Stromal cell of bone marrow (primary cell): ENCODE results near the gene DNAH9.

Experiments used
- DNase-seq: peaks from one replicate; pipeline ENCODE4 v3.0.0-alpha.2; 2012; ENCODE audit warnings: low read depth

The DNAH9 gene, protein sequence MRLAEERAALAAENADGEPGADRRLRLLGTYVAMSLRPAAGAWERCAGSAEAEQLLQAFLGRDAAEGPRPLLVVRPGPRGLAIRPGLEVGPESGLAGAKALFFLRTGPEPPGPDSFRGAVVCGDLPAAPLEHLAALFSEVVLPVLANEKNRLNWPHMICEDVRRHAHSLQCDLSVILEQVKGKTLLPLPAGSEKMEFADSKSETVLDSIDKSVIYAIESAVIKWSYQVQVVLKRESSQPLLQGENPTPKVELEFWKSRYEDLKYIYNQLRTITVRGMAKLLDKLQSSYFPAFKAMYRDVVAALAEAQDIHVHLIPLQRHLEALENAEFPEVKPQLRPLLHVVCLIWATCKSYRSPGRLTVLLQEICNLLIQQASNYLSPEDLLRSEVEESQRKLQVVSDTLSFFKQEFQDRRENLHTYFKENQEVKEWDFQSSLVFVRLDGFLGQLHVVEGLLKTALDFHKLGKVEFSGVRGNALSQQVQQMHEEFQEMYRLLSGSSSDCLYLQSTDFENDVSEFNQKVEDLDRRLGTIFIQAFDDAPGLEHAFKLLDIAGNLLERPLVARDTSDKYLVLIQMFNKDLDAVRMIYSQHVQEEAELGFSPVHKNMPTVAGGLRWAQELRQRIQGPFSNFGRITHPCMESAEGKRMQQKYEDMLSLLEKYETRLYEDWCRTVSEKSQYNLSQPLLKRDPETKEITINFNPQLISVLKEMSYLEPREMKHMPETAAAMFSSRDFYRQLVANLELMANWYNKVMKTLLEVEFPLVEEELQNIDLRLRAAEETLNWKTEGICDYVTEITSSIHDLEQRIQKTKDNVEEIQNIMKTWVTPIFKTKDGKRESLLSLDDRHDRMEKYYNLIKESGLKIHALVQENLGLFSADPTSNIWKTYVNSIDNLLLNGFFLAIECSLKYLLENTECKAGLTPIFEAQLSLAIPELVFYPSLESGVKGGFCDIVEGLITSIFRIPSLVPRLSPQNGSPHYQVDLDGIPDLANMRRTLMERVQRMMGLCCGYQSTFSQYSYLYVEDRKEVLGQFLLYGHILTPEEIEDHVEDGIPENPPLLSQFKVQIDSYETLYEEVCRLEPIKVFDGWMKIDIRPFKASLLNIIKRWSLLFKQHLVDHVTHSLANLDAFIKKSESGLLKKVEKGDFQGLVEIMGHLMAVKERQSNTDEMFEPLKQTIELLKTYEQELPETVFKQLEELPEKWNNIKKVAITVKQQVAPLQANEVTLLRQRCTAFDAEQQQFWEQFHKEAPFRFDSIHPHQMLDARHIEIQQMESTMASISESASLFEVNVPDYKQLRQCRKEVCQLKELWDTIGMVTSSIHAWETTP (N-terminal part only)

DNA sequence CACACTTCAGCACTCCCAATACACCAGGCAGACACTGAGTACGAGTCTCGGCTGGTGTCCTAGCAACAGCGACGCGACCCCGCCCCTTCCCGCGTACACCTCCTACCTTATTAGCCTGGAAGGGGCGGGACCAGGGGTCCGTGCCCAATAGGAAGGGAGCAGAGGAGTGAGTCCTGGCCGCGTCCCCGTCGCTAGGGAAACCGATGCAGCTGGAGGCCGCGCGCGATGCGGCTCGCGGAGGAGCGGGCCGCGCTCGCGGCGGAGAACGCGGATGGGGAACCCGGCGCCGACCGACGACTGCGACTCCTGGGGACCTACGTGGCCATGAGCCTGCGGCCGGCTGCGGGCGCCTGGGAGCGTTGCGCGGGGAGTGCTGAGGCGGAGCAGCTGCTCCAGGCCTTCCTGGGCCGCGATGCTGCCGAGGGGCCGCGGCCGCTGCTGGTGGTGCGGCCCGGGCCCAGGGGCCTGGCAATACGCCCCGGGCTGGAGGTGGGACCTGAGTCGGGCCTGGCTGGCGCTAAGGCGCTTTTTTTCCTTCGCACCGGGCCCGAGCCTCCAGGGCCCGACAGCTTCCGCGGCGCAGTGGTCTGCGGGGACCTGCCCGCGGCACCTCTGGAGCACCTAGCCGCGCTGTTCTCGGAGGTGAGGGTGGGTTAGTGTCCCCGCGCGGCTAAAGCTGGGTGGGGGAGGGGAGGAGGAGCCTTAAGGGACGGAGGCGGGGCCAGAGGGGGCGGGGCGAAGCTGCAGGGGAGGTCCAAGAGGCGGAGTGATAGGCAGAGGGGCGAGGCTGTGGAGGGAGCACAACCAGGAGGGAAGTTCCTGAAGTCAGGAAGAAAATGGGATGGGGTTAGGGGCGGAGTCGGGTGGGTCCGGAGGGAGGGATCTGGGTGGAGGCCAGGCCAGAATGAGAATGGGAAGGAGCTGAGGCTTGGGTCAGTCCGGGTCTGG is at the start of gene DNAH9:
TSS of gene DNAH9 (plus strand) at position 197 of the 948 bp plus-strand sequence. CDS start at position 226, 29 bp downstream.
- peak; percentile 9 for DNase-seq

DNA sequence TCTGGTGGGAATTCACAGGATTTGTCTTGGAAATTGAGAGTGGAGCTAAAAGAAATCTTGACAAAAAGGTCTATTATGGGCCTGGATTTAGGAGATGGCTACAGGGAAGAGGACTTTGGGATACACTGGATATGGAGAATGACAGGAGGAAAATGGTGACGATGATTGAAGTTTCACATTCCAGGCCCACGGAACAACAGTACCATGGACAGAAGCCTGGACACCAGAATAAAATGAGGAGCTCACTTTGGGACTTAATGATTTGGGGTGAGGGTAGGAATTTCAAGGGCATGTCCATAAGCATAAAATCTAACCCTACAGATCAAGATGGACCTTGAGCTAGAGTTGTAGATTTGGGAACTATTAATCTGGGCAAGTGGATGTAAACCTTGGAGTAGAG is 47.8 kb upstream of the DNAH9 start:
- DNase-seq, result no peak

DNA sequence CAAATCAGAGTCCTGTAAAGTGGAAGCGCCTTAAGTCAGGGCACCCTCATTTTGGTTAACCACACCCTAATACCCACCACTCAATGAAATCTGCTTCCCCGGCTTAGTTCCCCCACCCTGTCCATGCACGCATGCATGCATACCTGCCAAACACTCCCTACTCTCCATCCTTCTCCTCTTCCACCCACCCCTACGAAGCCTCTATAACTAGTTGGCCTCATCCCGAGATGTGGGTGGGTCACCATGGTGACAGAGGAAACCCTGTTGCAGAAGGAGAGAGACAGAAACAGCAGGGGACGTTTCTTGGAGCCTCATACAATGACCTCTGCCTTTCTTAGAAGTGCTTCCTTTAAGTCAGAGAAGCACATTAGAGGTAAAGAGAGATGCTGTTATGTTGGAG is 46.8 kb upstream of the DNAH9 start:
- no peak for DNase-seq

DNA sequence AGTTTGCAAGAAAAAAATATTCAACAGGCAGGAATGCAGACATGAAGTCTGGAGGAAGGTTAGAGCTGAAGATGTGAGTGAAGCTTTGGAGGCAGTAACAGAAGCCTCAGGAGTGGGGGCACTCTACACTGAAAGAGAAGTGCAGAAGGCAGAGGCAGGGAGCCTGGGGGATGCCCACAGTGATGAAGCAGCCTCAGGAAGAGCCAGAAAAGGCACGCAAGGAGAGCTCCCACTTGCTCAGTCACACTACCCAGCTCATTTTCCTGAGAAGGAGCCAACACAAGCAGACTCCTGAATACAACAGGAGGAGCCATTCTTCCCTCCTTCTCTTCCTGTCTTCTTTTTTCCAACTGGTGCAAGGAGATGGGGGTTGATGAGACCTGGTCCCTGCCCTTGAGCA is 45.1 kb upstream of the DNAH9 start:
- no peak for DNase-seq

DNA sequence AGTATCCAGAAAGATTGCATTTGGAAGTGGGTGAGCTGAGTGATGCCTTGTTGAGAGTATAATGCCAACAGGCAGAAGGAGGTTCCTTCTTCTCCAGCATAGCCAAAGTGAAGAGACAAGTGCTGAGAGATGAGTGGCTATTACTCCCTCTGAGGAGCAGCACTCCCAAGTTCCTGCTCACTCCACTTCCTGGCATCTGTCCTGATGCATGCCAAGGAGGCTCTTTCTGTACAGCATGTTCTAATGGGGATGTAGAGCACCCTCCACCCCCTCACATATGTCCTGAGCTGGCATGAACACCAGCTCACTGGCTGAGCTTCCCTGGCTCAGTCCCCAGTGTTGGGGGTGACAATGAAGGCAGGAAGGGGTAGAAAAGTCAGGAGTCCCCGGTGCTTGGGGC is 44.2 kb upstream of the DNAH9 start:
- no peak for DNase-seq

DNA sequence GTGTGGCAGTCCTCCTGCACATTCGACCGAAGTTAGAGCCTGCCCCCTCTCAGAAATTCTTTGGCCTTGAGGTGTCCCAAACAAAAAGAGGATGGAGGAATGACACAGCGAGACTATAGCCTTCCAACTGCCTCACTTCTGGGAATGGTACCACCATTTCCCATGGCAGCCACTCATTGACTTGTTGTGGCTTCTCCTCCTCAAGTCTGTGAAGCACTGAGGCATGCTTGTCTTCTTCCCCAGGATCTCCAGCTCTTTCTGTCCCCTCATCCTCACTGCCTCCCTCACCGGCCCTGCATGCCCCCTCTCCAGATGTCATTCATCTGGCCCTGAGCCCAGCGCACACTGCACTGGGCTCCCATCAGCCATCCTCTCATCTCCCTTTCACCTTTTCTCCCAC is 43.7 kb upstream of the DNAH9 start:
- no peak for DNase-seq

DNA sequence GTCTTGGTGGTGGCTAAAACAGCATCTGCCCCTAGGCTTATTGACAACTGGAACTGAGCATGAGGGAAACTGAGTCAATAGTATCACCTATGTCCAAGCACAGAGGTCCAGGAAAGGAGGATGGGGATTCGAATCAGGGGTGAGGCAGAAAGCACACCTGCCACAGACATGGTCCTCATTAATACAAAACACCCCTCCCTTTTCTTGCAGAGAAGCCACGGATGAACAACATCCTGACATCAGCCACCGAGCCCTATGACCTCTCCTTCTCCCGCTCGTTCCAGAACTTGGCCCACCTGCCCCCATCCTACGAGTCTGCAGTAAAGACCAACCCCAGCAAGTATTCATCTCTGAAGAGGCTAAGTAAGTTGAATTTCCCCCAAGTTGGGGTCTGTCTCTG is 42.7 kb upstream of the DNAH9 start:
- DNase-seq, result no peak

DNA sequence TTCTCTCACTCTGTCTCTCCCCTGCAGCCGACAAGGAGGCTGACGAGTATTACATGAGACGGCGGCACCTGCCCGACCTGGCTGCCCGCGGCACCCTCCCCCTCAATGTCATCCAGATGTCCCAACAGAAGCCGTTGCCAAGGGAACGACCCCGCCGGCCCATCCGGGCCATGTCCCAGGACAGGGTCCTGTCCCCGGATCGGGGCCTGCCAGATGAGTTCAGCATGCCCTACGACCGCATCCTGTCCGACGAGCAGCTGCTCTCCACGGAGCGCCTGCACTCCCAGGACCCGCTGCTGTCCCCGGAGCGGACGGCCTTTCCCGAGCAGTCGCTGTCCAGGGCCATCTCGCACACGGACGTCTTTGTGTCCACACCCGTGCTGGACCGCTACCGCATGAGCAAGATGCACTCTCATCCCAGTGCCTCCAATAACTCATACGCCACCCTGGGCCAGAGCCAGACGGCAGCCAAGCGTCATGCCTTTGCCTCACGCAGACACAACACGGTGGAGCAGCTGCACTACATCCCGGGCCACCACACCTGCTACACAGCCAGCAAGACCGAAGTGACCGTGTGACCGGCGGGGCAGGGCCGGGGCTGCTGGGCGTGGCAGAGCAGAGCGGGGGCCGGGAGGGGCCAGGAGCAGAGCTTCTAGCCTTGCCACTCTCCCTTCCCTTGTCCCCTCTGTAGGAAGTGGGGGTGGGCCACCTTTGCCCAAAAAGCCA is 40.4 kb upstream of the DNAH9 start:
- DNase-seq, result no peak

DNA sequence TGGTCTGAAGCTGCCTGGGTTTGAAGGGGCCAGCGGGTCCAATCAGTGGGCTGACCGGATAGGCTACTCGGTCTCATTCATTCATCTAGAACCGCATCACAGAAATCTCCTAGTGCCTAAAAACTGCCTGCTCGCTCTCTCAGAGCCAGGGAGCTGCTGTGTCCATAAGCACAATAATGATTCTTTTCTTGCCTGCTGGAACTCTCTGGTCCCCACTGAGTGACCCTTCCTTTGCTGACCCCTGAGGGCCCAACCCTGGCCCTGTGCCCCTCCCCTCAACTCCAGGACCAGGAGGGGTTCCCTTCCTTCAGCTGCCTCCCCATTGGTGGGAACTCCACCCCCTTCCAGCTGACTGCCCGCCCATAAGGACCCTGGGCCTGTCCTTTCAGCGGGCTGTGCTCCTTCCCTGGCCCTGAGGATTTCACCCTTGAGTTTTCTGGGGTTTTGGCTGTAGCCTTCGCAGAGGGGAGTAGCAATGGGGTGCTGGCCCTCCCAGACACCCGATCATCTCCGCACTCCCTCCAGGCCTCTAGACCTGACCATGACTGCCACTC is 39.5 kb upstream of the DNAH9 start:
- DNase-seq, result no peak

DNA sequence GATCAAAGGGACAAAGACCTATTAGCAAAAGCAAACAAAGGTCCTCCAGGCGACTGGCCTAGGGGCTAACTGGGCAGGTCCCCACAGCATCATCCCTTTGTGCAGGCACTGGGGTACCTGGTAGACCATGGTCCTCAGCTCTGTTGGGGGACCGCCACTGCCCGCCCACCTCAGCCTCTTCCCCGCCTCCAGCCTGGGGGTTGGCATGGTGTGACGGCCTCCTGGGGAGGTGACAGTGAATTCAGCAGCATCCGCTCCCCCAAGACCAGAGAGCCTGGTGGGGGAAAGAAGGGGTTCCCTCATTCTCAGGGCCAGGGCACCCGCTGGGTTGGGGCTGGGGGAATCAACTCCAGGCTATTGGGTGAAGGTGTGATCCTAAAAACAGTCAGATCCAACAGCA is 38.7 kb upstream of the DNAH9 start:
- no peak for DNase-seq

DNA sequence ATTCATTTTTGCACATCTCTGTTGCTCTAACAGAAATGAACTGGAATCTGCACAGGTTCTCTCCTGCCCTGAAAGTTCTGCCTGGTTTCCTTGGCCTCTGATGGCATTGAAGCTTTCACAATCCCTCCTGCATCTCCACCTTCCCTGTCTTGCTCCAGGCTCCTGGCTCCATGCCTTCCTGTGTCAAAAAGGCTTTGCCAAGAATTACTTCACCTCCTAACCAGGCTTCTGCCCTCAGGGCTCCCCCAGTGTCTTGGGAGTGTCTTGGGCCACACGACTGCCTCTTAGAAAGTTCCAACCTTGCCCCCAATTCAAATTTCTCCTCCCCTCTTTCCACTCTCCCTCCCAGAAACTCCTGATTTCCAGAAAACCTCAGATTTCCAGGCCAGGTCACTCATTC is 37.0 kb upstream of the DNAH9 start:
- DNase-seq, result no peak

DNA sequence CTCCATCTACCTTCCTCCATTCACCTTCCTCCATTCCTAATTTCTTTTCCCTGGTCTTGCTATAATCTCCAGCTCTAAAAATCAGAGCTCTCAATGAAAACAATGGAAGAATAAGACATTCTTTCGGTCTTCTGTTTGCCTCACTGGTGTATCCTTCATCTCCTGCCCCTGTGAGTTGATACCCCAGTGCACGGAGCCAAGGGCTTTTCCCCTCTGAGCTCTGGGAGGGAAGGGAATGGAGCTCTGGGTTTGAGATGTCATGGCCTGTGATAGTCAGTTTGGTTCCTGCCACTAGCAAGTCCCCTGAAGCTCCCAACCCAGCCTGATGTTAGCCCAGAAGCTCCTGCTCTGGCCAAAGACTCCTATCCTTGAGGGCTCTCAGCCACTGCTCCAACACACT is 36.6 kb upstream of the DNAH9 start:
- DNase-seq, result no peak

DNA sequence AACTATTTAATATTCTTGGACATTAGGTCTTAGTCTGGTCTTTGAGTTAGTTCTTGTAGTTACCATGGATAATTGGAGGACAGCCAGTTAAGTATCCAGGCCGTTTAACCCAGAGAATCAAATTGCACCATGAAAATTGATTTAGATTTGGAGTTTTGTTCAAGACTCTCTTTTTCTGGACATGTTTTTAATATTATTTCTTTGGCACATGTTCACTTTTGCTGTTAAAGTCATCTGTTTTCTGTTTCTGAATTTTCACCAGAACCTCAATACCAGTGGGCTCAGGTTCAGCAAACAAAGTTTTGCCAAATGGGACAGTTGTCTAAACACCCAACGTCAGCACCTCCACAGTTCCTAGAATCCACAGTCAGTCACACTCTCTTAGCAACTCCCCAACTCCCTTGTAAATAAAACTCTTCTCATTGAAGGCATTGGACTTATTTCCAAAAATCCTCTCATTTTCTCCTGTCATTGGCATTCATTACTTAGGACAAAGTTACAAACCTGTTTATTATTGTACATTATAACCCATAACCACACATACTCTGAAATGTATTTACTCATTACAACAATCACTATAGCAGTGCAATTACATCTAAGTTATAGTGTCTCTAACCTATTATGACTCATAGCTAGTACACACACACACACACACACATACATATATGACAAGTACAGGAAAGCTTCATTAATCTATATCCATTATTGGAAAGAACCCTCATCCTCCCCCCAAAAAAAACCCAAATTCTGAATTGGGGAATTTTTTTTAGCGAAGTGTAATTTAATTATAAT is 33.5 kb upstream of the DNAH9 start:
- DNase-seq, result no peak

DNA sequence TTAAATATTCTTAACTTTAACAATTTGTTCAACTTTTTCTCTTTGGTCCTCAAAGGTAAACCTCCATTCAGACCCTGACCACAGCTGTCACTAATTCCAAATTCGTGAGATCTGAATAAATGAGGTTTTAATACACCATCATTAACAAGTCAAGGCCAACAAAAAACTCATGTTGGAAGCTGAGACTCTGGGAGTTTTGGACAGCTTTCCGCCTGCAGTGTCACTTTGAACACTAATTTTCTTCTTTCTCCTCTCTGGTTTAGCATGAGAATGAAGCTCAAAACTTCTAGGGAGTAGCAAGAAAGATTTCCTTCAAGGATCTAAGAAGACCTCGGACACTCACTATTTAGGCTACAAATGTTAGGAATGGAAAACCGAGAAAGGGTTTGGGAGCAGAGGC is 32.7 kb upstream of the DNAH9 start:
- DNase-seq, result no peak

DNA sequence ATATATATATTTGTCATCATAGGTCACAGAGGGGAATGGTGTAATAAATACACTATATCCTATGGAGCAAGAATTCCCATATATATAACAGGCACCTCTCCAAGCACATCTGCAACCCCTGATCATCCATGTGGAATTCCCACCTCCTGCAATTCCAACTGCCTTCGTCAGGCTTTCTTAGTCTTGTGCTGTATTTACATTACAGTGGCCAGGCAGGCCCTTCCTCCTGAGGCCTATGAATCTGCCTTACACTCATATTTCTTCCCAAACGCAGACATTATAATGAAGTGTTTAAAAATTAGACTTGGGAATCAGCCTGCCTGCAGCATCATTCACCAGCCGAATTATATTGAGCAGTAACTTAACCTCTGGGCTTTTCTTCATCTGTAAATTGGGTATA is 19.3 kb upstream of the DNAH9 start:
- no peak for DNase-seq

DNA sequence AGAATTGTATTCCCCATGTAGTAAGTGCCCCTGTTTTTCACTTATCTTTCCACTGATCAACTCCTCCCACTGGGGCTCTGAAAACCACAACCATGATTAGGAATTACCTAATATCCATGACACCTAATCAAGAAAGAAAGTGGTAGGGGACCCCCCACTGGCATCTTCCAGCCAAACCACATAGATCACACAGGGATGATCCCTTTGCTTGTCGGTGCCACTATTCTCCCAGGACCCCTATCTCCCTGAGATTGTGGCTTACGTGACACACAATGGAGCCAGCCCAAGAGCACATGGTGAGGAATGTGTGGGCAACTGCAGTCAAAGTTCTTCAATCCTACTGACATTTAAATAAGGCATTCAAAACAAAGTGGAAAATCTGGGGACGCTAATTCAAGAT is 17.6 kb upstream of the DNAH9 start:
- DNase-seq, result no peak

DNA sequence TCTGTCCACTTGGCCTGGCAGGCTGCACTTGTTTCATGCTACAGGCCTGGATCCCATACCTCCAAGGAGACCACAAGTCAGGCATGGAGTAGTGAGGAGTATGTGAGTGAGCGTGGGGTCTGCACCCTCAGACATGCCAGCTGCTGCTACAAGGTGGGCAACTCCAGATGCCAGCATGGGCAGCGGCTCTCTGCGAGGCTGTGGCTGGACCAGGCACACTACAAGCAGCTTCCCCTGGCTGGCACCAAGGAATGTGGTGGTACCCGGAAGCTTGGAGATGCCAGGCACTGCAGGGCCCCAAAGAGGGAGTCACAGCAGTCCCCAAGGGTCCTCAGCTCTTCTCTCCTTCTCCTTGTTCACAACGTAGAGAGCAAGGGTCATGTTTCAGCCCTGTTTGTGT is 16.1 kb upstream of the DNAH9 start:
- no peak for DNase-seq

DNA sequence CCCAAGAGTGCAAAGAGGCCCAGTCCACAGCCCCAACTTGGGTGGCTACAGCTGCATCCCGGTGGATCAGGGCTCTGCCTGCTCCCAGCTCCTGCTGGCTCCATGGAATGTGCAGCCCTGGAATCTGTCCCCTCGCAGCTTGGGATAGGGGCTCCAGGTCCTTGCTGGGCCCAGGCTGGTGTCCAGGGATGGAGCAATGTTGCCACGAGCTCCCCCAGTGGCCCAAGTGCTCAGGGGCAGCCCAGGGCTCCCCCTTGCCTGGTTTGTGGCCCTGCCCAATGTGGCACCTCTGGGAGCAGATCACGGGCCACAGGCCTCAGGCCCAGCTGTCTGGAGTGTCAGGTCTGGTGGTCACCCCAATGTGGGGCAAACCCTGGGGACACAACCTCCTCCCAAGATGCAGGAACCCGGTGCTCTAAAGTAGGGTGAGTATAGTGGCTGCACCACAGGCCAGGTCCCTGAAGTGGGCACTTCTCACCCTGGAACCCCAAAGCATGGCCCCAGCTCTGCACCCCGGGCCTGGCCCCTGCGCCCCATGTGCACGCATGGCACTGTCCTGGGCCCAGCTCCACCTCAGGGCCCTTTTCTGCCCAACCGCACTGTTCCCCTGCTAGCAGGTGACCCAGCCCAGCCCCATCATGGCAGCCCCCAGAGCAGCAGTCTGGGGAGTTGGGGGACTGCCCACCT is 14.8 kb upstream of the DNAH9 start:
- no peak for DNase-seq

DNA sequence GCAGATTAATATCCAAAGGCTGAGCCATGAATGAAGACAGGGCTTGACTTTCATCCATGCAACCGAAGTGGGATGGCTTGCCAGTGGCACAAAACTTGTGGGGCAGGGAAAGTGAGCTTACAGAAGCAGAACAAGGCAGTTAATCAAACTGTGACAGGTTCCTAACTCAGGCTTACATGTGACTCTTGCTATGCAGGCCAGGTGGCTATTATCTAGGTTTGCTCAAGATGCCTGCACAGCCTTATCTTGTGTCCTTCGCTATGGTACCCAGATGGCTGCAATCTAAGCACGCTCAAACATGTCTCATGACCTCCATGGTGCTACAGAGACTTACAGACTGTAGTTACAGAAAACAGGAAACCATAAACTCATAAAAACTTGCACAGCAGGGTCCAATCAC is 8.6 kb upstream of the DNAH9 start:
- DNase-seq, result no peak
